Right cardiac atrium (tissue), 5 donors: ENCODE data around the gene STN1. TPM values are rescaled to one million over a fixed set of nuclear protein-coding genes. Genes with fewer than 3 reads are reported as not detected.

Source experiments
- ATAC-seq, 2 donors: fragments of 200-7000 bp; cut with Tn5 transposase; one replicate each; pipeline versions ENCODE4 v1.8.0 to v1.9.1; 2020; ENCODE audit warnings: moderate library complexity in 2 of 2, mild to moderate bottlenecking in 1 of 2
- DNase-seq, 3 donors: peaks; one replicate each; pipeline ENCODE4 v3.0.0-alpha.2; 2020
- H3K27ac ChIP-seq: one replicate; pipeline ENCODE4 v1.5.1; 2013; ENCODE audit warnings: mild to moderate bottlenecking, low read length, control low read depth, moderate library complexity
- H3K27me3 ChIP-seq: one replicate; pipeline ENCODE4 v1.6.1; 2013; ENCODE audit not compliant: control insufficient read depth, insufficient read depth
- H3K4me1 ChIP-seq: one replicate; pipeline ENCODE4 v1.6.1; 2013; ENCODE audit warnings: low read length; ENCODE audit not compliant: control insufficient read depth, insufficient read depth
- H3K4me3 ChIP-seq: one replicate; pipeline ENCODE4 v1.5.1; 2013; ENCODE audit warnings: low read length, control low read depth
- H3K9me3 ChIP-seq: one replicate; pipeline ENCODE4 v1.6.1; 2013; ENCODE audit warnings: low read length; ENCODE audit not compliant: control insufficient read depth
- WGBS: extraction: QIAGEN DNeasy Blood & Tissue Kit; methylation state at CpG from one replicate; pipeline ENCODE4 v1.1.7; 2013; 5-methylcytosine and 5-hydroxymethylcytosine counted together
- intact Hi-C, 4 donors: fragments of 100-400 bp; cut with DNase I; formaldehyde crosslinking; loops; one replicate each; pipeline versions ENCODE4 v1.11.0 to v1.14.0; 2022 to 2023
- polyA plus RNA-seq: library from polyadenylated mRNA; stranded (reverse); fragments of 200-250 nt; gene quantifications from one replicate; pipeline ENCODE4 v1.2.3, GENCODE V29; 2013
- total RNA-seq, 4 donors: library from RNA; stranded (reverse); fragmentation: NEBNext Ultra II Directional; extraction: Animal tissue kit (Norgen Biotek cat#: 25700); gene quantifications; one replicate each; pipeline ENCODE4 v1.2.1, GENCODE V29; 2021
- donor health status: healthy with polysubstance abuse.
- donor health status: DM: no; HTN: yes; CAD: no.
- donor health status: DM: no; HTN: no; CAD: no.
- donor health status: DM: no; HTN: yes; CAD: no; lungs with severe emphysema.
- donor health status: DM: yes; HTN: yes; CAD: no.

STN1 gene
- total and polyA plus RNA-seq, 5 donors = 24.3 to 26.8 (median 25.7) TPM

DNA sequence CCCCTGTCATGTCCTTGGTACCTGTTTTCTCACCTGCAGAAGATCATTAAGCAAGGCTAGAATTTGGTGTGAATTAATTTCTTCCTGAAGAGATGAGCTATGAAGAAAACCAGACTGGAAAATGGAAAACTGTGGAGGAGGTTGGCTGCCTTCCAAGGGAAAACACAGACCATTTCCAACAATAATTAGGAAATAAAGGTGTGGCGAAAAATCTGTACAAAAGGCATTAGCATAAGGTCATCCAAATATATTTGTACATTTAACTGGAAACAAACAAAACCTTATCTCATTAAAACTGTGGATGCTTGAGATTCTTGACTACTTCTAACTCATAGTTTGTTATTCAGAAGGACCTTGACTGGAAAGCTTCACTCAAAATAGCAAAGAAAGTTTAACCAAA is 1.7 kb downstream of the STN1 start:
- Histone ChIP-seq H3K4me3 (peak overlapping the region; percentile 11), H3K27me3 (no peaks in the 10 kb centered on the region), H3K9me3 (no peaks in the 10 kb centered on the region), H3K4me1 (peaks cover 7% of the 10 kb centered on the region), H3K27ac (no peak overlapping the region)
- no peak for DNase-seq
- intact Hi-C loops = loop anchor here in 1 of 4 donors (5.0 kb wide), 1 partner anchor 51 kb away; the partner anchor contains the start of gene SLK
- WGBS = 29% methylated on average over 1 of the region's 1 CpG
- ATAC-seq = no peak

DNA sequence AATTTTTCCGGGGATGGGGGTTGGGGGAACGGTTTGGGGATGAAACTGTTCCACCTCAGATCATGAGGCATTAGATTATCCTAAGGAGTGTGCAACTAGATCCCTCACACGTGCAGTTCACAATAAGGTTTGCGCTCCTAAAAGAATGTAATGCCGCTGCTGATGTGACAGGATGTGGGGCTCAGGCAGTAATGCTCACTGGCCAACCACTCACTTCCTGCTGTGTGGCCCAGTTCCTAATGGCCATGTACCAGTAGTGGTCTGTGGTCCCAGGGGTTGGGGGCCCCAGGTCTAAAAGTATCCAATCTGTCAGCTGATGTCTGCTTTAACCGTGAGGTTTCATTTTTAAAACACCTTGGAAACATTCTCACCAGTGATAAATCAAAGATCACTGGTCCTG is 2.2 kb downstream of the STN1 start:
- peak overlapping the region; percentile 11 for H3K4me3 ChIP-seq
- H3K9me3 ChIP-seq = no peaks in the 10 kb centered on the region
- WGBS = 59% methylated on average over 6 of the region's 6 CpGs
- H3K27me3 ChIP-seq = no peaks in the 10 kb centered on the region
- DNase-seq (peak in 1 of 3 donors; percentile 59), ATAC-seq (no peak)
- H3K27ac ChIP-seq = peak overlapping the region; percentile 3
- peaks cover 7% of the 10 kb centered on the region for H3K4me1 ChIP-seq
- intact Hi-C loops = loop anchor here in 1 of 4 donors (5.0 kb wide), 1 partner anchor 52 kb away; the partner anchor contains the start of gene SLK

DNA sequence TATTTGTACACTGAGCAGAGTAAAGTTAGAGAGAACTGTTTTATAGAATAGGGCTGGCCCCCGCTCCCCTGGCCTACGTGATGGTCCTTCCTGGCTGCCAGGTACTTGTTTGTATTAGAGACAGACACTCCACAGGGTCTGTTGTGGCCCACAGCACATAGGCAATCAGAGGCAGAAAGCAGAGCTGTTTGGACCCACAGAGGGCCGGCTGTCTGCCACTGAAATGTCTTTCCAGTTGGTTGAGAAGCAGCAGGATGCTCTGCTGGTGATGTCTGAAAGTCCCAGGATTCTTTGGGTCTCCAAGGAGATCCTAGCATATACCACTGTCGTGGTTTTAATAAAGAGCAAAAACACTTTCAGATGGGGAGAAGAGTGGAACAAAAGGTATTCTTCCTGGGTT is 5.2 kb downstream of the STN1 start:
- WGBS = 91% methylated on average over 4 of the region's 4 CpGs
- H3K9me3 ChIP-seq = no peaks in the 10 kb centered on the region
- DNase-seq (no peak), ATAC-seq (no peak)
- intact Hi-C loops = no loop called here
- no peaks in the 10 kb centered on the region for H3K27me3 ChIP-seq
- no peak overlapping the region for H3K4me3 ChIP-seq
- H3K27ac ChIP-seq = no peak overlapping the region
- peaks cover 10% of the 10 kb centered on the region for H3K4me1 ChIP-seq

DNA sequence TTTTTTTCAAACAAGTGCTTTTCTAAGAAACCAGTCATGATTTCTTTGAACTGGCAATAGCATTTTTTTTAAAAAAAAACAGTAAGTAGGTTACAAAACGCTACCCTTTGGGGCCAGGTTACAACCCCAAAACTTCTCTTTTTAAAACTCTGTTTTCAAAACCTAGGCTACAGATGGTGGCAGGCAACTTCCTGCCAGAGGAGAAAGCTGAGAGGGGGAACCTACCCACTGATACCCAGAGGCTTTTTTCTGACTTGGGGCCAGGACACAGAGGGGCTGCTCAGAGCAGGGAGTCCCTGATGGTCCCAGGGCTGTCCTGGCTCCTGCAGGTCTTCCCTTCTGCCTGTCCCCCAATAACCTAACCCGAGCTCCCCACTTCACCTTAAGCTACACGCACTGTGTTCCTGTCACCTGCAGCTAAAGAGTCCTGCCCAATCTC is 6.9 kb downstream of the STN1 start:
- intact Hi-C loops = no loop called here

GRCh38 chr10:103910442-103911012 is 7.5 kb downstream of the STN1 start:
- H3K4me1 ChIP-seq = peaks cover 10% of the 10 kb centered on the region
- H3K27ac ChIP-seq = no peak overlapping the region
- H3K9me3 ChIP-seq = no peaks in the 10 kb centered on the region
- no peak overlapping the region for H3K4me3 ChIP-seq
- ATAC-seq = no peak
- no peak for DNase-seq
- intact Hi-C loops = no loop called here
- WGBS = 71% methylated on average over 4 of the region's 4 CpGs
- no peaks in the 10 kb centered on the region for H3K27me3 ChIP-seq

More for the DNA sequence above, 6.9 kb downstream of the STN1 start:
- DNase-seq (no peak), ATAC-seq (no peak)
- H3K4me1 ChIP-seq = peaks cover 10% of the 10 kb centered on the region
- H3K27me3 ChIP-seq = no peaks in the 10 kb centered on the region
- WGBS = 72% methylated on average over 3 of the region's 3 CpGs
- no peak overlapping the region for H3K4me3 ChIP-seq
- H3K9me3 ChIP-seq = no peaks in the 10 kb centered on the region
- H3K27ac ChIP-seq = peak overlapping the region; percentile 13

- WGBS = 61% methylated on average over 4 of the region's 4 CpGs
- intact Hi-C loops = no loop called here
- DNase-seq (no peak), ATAC-seq (peak in 1 of 2 donors; percentile 41)
- Histone ChIP-seq H3K9me3 (no peaks in the 10 kb centered on the region), H3K4me3 (no peak overlapping the region), H3K4me1 (peaks cover 3% of the 10 kb centered on the region), H3K27ac (peak overlapping the region; percentile 23), H3K27me3 (no peaks in the 10 kb centered on the region)
Measured at GRCh38 chr10:103905441-103905840, 12.5 kb downstream of the STN1 start.

GRCh38 chr10:103901299-103901698 is 16.7 kb downstream of the STN1 start:
- no peak overlapping the region for H3K27ac ChIP-seq
- DNase-seq (no peak), ATAC-seq (no peak)
- H3K27me3 ChIP-seq = no peaks in the 10 kb centered on the region
- no peaks in the 10 kb centered on the region for H3K9me3 ChIP-seq
- intact Hi-C loops = no loop called here
- H3K4me3 ChIP-seq = no peak overlapping the region
- no peaks in the 10 kb centered on the region for H3K4me1 ChIP-seq
- WGBS = 73% methylated on average over 5 of the region's 5 CpGs

GRCh38 chr10:103899312-103899711 is 18.7 kb downstream of the STN1 start:
- WGBS = 95% methylated on average over 5 of the region's 5 CpGs
- no peak for ATAC-seq
- Histone ChIP-seq H3K4me1 (peaks cover 4% of the 10 kb centered on the region), H3K4me3 (no peak overlapping the region), H3K9me3 (no peaks in the 10 kb centered on the region), H3K27ac (no peak overlapping the region), H3K27me3 (no peaks in the 10 kb centered on the region)
- intact Hi-C loops = loop anchor here in 2 of 4 donors (10.0 kb wide), 2 partner anchors 65 to 305 kb away; partner anchors contain the start of gene SLK (in 1 of the 2)
- no peak for DNase-seq

DNA sequence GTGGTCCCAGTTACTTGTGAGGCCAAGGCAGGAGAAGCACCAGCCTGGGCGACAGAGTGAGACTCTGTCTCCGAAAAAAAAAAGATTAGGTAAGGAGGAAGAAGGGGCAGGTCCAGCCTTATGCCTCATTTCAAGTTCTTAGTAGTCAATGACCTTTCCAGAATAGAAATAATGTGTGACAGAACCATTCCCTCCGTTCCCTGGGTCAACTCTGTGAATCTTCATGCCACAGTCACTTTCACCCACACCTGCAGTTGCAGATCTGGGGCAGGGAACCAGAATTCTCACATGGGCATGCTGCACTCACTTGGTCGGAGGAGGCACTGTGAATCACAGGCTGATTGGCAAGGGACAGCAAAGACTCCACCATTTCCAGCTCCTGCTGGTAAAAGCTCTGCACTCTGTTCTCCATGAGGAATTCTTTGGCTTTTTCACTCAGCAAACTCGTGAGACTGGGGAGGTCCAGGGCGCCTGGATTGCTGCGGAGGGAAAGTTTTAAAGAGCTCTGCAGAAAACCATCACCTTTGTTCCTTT is 20.7 kb downstream of the STN1 start:
- Histone ChIP-seq H3K4me3 (no peak overlapping the region), H3K27ac (peak overlapping the region; percentile 17), H3K4me1 (peaks cover 6% of the 10 kb centered on the region), H3K27me3 (no peaks in the 10 kb centered on the region), H3K9me3 (no peaks in the 10 kb centered on the region)
- DNase-seq (no peak), ATAC-seq (peak in 1 of 2 donors; percentile 4)
- intact Hi-C loops = loop anchor here in 2 of 4 donors (10.0 kb wide), 2 partner anchors 67 to 307 kb away; partner anchors contain the start of gene SLK (in 1 of the 2)
- 68% methylated on average over 7 of the region's 7 CpGs for WGBS

DNA sequence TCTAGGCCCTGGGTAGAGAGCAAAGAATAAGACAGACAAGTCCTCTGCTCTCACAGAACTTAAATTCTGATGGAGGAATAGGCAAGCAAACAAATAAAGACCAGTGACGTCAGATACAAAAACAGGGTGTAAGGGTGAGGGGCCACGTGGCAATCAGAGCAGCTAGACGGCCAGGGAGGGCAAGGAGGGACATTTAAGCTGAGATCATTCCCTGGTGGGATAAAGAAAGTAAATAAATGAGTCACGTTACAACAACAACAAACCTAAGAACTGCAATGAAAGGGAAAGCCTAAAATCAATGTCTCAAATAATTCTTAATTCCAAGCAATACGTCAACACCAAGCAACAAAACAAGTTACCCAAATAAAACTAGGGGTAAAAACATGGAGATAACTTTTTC is 21.8 kb downstream of the STN1 start:
- DNase-seq (no peak), ATAC-seq (peak in 1 of 2 donors; percentile 41)
- intact Hi-C loops = loop anchor here in 2 of 4 donors (10.0 kb wide), 2 partner anchors 69 to 309 kb away; partner anchors contain the start of gene SLK (in 1 of the 2)
- H3K27me3 ChIP-seq = no peaks in the 10 kb centered on the region
- peaks cover 6% of the 10 kb centered on the region for H3K4me1 ChIP-seq
- H3K9me3 ChIP-seq = no peaks in the 10 kb centered on the region
- 51% methylated on average over 5 of the region's 5 CpGs for WGBS
- peak overlapping the region; percentile 76 for H3K27ac ChIP-seq
- H3K4me3 ChIP-seq = no peak overlapping the region

DNA sequence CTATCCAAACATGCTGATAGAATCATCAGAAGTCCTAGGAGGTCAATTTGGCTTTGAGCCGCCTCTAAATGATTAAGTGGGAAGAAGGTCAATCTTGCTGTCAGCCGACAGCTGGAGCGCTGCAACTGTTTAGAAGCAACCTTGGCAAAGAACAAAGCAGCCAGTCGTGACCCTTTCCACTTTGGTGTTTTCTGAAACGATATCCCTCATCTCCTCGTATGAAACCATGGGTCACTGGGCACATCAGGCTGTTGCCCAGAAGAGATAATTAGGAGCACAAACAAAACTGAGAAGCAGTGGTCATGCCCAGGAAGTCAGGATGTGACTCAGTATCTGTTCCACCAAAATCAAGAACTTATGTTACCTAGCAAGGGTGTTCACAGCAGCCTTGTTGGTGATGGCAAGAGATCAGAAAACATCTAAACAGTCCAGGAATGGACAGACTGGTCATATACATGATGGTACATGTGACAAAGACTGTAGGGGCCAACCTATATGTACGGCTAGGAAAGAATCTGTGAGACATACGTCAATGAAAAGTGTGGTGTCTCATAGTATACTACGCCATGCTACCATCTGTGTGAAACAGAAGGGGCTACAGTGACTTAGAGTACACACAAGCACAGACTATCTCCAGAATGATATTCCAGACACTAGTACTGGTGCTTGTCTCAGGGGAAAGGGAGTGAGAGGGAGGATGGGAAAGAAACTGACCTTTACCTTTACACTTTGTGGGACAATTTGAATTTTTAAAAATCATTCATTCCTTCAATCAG is 22.4 kb downstream of the STN1 start:
- Histone ChIP-seq H3K27me3 (no peaks in the 10 kb centered on the region), H3K4me3 (no peak overlapping the region), H3K4me1 (peaks cover 6% of the 10 kb centered on the region), H3K27ac (peak overlapping the region; percentile 76), H3K9me3 (no peaks in the 10 kb centered on the region)
- intact Hi-C loops = loop anchor here in 2 of 4 donors (10.0 kb wide), 2 partner anchors 69 to 309 kb away; partner anchors contain the start of gene SLK (in 1 of the 2)
- DNase-seq = peak in 1 of 3 donors; percentile 62
- 48% methylated on average over 9 of the region's 9 CpGs for WGBS
- ATAC-seq = peak; percentile 43 to 75
